IMR-90 (cell line): Measurements from ENCODE around the gene ATP1A1. TPM values are rescaled to one million over a fixed set of nuclear protein-coding genes. Genes with fewer than 3 reads are reported as not detected.

ENCODE experiments used
- ATAC-seq: fragments of 200-7000 bp; cut with Tn5 transposase; 2 replicates; pipeline ENCODE4 v1.9.1; 2020; ENCODE audit warnings: low read depth, mild to moderate bottlenecking, moderate library complexity
- BruUV-seq: library from RNA; stranded (reverse); fragments of 400-500 nt; replicated peaks from 2 replicates; lab custom pipeline; 2021; lab: Mats Ljungman, UMichigan
- CTCF ChIA-PET: fragments of 300-600 bp; formaldehyde crosslinking; extraction: SDS; loops from one replicate; lab custom pipeline; 2021; ENCODE audit warnings: antibody characterized with exemption; lab: Yijun Ruan, JAX
- POLR2A ChIA-PET: fragments of 300-600 bp; sonication (Branson Sonifier 250); formaldehyde crosslinking; loops from one replicate; lab custom pipeline; 2022; ENCODE audit warnings: antibody characterized with exemption; ENCODE audit not compliant: unreplicated experiment; lab: Charles Lee
- DNase-seq: peaks from one replicate; pipeline ENCODE4 v3.0.0; 2013
- H2AFZ ChIP-seq: replicated peaks from 2 replicates; pipeline ENCODE3; 2013; ENCODE audit warnings: low read length, mild to moderate bottlenecking; ENCODE audit not compliant: poor library complexity
- H2AK5ac ChIP-seq: 2 replicates; pipeline ENCODE4 v1.6.1; 2013; ENCODE audit warnings: low read depth, low read length, inconsistent platforms
- H2AK9ac ChIP-seq: replicated peaks from 2 replicates; pipeline ENCODE3; 2013; ENCODE audit warnings: mild to moderate bottlenecking, low read depth, low read length, moderate library complexity; ENCODE audit not compliant: poor library complexity
- H2BK120ac ChIP-seq: 2 replicates; pipeline ENCODE4 v1.6.1; 2013; ENCODE audit warnings: low read depth, low read length, inconsistent platforms
- H2BK15ac ChIP-seq: 3 replicates; pipeline ENCODE4 v1.6.1; 2013; ENCODE audit warnings: low read depth, low read length, inconsistent platforms
- H2BK20ac ChIP-seq: 2 replicates; pipeline ENCODE4 v1.6.1; 2013; ENCODE audit warnings: low read depth, mild to moderate bottlenecking, inconsistent platforms, low read length, moderate library complexity
- H2BK5ac ChIP-seq: 2 replicates; pipeline ENCODE4 v1.6.1; 2013; ENCODE audit warnings: mild to moderate bottlenecking, low read depth, low read length, inconsistent platforms; ENCODE audit not compliant: poor library complexity, severe bottlenecking
- H3K14ac ChIP-seq: replicated peaks from 2 replicates; pipeline ENCODE4 v1.6.1; 2013; ENCODE audit warnings: low read depth, low read length, inconsistent platforms
- H3K18ac ChIP-seq: 2 replicates; pipeline ENCODE4 v1.6.1; 2013; ENCODE audit warnings: low read depth, low read length, control low read depth
- H3K23ac ChIP-seq: 2 replicates; pipeline ENCODE4 v1.6.1; 2013; ENCODE audit warnings: low read depth, low read length, inconsistent platforms
- H3K27ac ChIP-seq: 2 replicates; pipeline ENCODE4 v1.5.1; 2013; ENCODE audit warnings: mild to moderate bottlenecking, control low read depth, low read length; ENCODE audit not compliant: insufficient read depth
- H3K27me3 ChIP-seq: 2 replicates; pipeline ENCODE4 v1.6.1; 2013; ENCODE audit warnings: low read length; ENCODE audit not compliant: control insufficient read depth, insufficient read depth
- H3K36me3 ChIP-seq: 2 replicates; pipeline ENCODE4 v1.6.1; 2013; ENCODE audit warnings: low read length, mixed read lengths; ENCODE audit not compliant: control insufficient read depth, insufficient read depth
- H3K4ac ChIP-seq: 2 replicates; pipeline ENCODE4 v1.6.1; 2013; ENCODE audit warnings: low read depth, low read length, inconsistent platforms
- H3K4me1 ChIP-seq: 2 replicates; pipeline ENCODE4 v1.6.1; 2013; ENCODE audit warnings: low read length, mixed read lengths; ENCODE audit not compliant: control insufficient read depth, insufficient read depth
- H3K4me2 ChIP-seq: 2 replicates; pipeline ENCODE4 v1.6.1; 2013; ENCODE audit warnings: low read depth, mild to moderate bottlenecking, control low read depth, low read length, moderate library complexity
- H3K4me3 ChIP-seq: 2 replicates; pipeline ENCODE4 v1.5.1; 2013; ENCODE audit warnings: low read depth, mild to moderate bottlenecking, control low read depth, low read length, moderate library complexity; ENCODE audit not compliant: insufficient read depth
- H3K56ac ChIP-seq: 2 replicates; pipeline ENCODE4 v1.6.1; 2013; ENCODE audit warnings: low read length, inconsistent platforms; ENCODE audit not compliant: insufficient read depth; ENCODE audit errors: extremely low read depth
- H3K79me1 ChIP-seq, 2 experiments: 2 replicates each; pipeline ENCODE4 v1.6.1; 2013; ENCODE audit warnings: low read length in 2 of 2, inconsistent platforms in 1 of 2, low read depth in 1 of 2
- H3K9ac ChIP-seq: 2 replicates; pipeline ENCODE4 v1.6.1; 2013; ENCODE audit warnings: low read depth, low read length, control low read depth
- H3K9me1 ChIP-seq: 2 replicates; pipeline ENCODE4 v1.6.1; 2013; ENCODE audit warnings: low read length, inconsistent platforms; ENCODE audit not compliant: insufficient read depth
- H3K9me3 ChIP-seq: 2 replicates; pipeline ENCODE4 v1.6.1; 2013; ENCODE audit warnings: low read length; ENCODE audit not compliant: control insufficient read depth, insufficient read depth
- H4K20me1 ChIP-seq: 2 replicates; pipeline ENCODE4 v1.6.1; 2013; ENCODE audit warnings: low read length, inconsistent platforms; ENCODE audit not compliant: insufficient read depth
- H4K5ac ChIP-seq: 2 replicates; pipeline ENCODE4 v1.6.1; 2013; ENCODE audit warnings: mild to moderate bottlenecking, low read depth, low read length, control low read depth
- H4K8ac ChIP-seq, 2 experiments: 2 replicates each; pipeline ENCODE4 v1.6.1; 2013; ENCODE audit warnings: low read depth in 2 of 2, low read length in 2 of 2, control low read depth in 1 of 2, inconsistent platforms in 1 of 2
- H4K91ac ChIP-seq: 2 replicates; pipeline ENCODE4 v1.6.1; 2013; ENCODE audit warnings: low read depth, low read length, inconsistent platforms; ENCODE audit not compliant: insufficient read depth
- CEBPB ChIP-seq: IDR thresholded peaks from 2 replicates; pipeline ENCODE4 v1.6.1; 2012; ENCODE audit warnings: low read depth, low read length, improper control_type of control experiment
- RFX5 ChIP-seq: IDR thresholded peaks from 2 replicates; pipeline ENCODE4 v1.8.0; 2012; ENCODE audit warnings: low read depth, mild to moderate bottlenecking, low read length, moderate library complexity
- WGBS, 2 experiments: methylation state at CpG; one replicate each; pipeline versions ENCODE4 v1.1.5 to v1.1.7; 2013; ENCODE audit warnings: missing lambda C conversion rate in 2 of 2; ENCODE audit not compliant: insufficient read length in 1 of 2; ENCODE audit errors: extremely low coverage in 2 of 2; 5-methylcytosine and 5-hydroxymethylcytosine counted together
- dilution Hi-C: fragments of 300-500 bp; cut with HindIII; formaldehyde crosslinking; loops from one replicate; pipeline ENCODE4 v1.14.3; 2018; ENCODE audit warnings: low sequenced_read_pairs; ENCODE audit not compliant: unreplicated experiment
- in situ Hi-C: fragments of 300-500 bp; cut with MboI; formaldehyde crosslinking; loops from 3 replicates; pipeline ENCODE4 v1.14.3; 2019; ENCODE audit warnings: low sequenced_read_pairs, inconsistent platforms, mixed read lengths
- intact Hi-C: fragments of 100-400 bp; cut with micrococcal nuclease; formaldehyde crosslinking; loops from 2 replicates; pipeline ENCODE4 v1.10.0; 2022
- polyA plus RNA-seq, 3 experiments: library from polyadenylated mRNA; depleted of rRNA; stranded (reverse); fragments of >200 nt; gene quantifications; 2 replicates each; pipeline ENCODE4 v1.2.3, GENCODE V29; 2012; ENCODE audit warnings: low replicate concordance in 1 of 3
- total RNA-seq: library from RNA; depleted of rRNA; stranded (reverse); fragments of >200 nt; gene quantifications from 2 replicates; pipeline ENCODE4 v1.2.3, GENCODE V29; 2012

ATP1A1 gene
- total and polyA plus RNA-seq, 2 of the 4 experiments (the other 2 are of a cell fraction): 116 to 125 TPM

DNA sequence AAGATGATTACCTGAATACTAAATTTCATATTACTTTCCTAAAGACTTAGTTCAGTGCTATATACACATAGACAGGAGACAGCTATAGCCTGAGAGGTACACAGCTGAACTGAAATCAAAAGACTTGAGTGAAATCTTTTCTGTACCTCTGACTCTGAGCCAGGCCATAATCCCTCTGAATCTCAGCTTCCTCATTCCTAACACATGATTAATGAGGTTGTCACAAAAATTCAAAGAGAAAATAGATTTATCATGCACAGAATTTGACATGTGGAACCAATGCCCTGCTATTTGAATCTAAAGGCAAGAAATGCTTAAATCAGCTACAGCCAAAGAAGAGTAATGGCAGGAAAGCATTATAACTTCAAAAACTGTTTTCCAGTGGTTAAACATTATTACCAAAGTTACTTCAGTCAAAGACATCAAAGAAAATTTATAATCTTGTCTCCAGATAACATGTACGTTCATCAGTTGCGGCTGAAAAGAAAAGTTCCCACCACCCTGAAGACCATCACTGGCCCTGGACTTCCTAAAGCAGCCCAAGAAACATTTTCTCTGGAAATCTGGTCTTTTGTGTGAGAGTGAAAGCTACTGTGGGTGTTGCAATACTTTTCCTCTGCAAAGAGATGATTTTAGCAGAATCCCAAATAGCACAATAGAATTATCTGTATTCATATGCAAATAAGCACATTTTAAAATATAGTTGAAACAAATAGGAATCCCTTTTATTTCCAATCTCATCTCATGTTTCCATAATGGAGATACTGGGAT is 13.8 kb upstream of the ATP1A1 start:
- DNase-seq (no peak), ATAC-seq (no peak)
- H2BK15ac ChIP-seq: no peak overlapping the region
- POLR2A ChIA-PET: no interaction called here
- no peaks in the 10 kb centered on the region for H3K9me1 ChIP-seq
- H3K27me3 ChIP-seq: no peaks in the 10 kb centered on the region
- no peak overlapping the region for H2BK20ac ChIP-seq
- H3K36me3 ChIP-seq: no peaks in the 10 kb centered on the region
- H3K14ac ChIP-seq: no peak overlapping the region
- no peaks in the 10 kb centered on the region for H3K9me3 ChIP-seq
- no peak overlapping the region for H3K4me3 ChIP-seq
- H3K9ac ChIP-seq: no peak overlapping the region
- no peak overlapping the region for H4K8ac ChIP-seq
- H2BK5ac ChIP-seq: no peak overlapping the region
- no peak overlapping the region for H2AK5ac ChIP-seq
- no TSS peak for BruUV-seq
- H2AFZ ChIP-seq: no peak overlapping the region
- no peak overlapping the region for H3K18ac ChIP-seq
- dilution Hi-C loops (no loop called here), in situ Hi-C loops (no loop called here), intact Hi-C loops (no loop called here)
- H3K4me2 ChIP-seq: no peak overlapping the region
- no peak overlapping the region for H3K27ac ChIP-seq
- H3K56ac ChIP-seq: no peak overlapping the region
- CTCF ChIA-PET: interaction anchor here (0.5 to 0.6 kb wide), 2 partner anchors 60 to 177 kb away, joined by 3 read pairs; no protein-coding TSS in a partner anchor
- H3K79me1 ChIP-seq: no peaks in the 10 kb centered on the region
- no peak overlapping the region for H3K4ac ChIP-seq
- H3K4me1 ChIP-seq: peaks cover 5% of the 10 kb centered on the region; the same call in 1 of the 2 replicates
- H4K5ac ChIP-seq: no peak overlapping the region
- TF ChIP-seq RFX5: no peak
- peak; percentile 63 for TF ChIP-seq CEBPB
- H4K91ac ChIP-seq: no peak overlapping the region
- no CpG with 5 or more reads among the region's 2 CpGs for WGBS, 2 experiments
- no peak overlapping the region for H3K23ac ChIP-seq
- no peak overlapping the region for H2AK9ac ChIP-seq
- no peak overlapping the region for H2BK120ac ChIP-seq
- H4K20me1 ChIP-seq: no peaks in the 10 kb centered on the region
